ENCODE results near the gene SDK1.

Gene SDK1

DNA sequence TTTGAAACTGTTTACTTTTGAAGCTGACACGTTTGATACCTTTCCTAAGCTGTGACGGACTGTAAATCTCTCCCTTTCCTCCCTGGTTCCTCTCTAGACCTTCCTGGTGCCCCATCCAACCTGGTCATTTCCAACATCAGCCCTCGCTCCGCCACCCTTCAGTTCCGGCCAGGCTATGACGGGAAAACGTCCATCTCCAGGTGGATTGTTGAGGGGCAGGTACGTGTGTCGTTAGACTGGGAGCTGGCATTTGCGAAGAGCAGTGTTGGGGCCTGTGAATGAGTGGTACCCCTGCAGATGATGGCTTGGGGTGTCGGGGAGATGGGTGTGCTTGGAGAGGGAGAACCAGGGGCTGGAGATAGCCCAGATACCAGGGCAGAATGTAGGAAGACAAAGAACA, 778.3 kb downstream of the SDK1 start:
- DNase-seq (ENCODE audit: low spot score), result no peak
- TF ChIP-seq, protein P1, sequence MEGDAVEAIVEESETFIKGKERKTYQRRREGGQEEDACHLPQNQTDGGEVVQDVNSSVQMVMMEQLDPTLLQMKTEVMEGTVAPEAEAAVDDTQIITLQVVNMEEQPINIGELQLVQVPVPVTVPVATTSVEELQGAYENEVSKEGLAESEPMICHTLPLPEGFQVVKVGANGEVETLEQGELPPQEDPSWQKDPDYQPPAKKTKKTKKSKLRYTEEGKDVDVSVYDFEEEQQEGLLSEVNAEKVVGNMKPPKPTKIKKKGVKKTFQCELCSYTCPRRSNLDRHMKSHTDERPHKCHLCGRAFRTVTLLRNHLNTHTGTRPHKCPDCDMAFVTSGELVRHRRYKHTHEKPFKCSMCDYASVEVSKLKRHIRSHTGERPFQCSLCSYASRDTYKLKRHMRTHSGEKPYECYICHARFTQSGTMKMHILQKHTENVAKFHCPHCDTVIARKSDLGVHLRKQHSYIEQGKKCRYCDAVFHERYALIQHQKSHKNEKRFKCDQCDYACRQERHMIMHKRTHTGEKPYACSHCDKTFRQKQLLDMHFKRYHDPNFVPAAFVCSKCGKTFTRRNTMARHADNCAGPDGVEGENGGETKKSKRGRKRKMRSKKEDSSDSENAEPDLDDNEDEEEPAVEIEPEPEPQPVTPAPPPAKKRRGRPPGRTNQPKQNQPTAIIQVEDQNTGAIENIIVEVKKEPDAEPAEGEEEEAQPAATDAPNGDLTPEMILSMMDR (IDR thresholded peaks at IDR 0.05; ENCODE audit: extremely low read depth, missing control alignments), result no peak

DNA sequence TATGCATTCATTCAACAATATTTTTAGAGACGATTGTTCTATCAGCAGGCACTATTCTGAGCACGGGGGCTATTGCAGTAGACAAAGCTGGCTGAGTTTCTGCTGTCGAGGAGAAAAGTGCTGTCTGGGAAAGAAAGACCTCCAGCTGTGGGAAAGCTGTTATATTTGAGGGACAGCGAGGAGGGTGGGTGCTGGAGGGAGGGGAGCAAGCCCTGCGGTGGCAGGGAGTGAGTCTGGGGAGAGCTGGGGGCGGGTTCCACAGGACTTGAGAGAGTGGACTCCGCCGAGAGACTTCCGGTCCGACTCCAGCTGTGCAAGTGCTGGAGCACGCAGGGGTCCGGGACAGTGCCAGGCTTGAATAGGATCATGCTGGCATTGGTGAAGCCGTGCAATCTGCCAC, 778.9 kb downstream of the SDK1 start:
- TF ChIP-seq, protein P1 (IDR thresholded peaks at IDR 0.05; ENCODE audit: extremely low read depth, missing control alignments), result no peak
- DNase-seq (ENCODE audit: low spot score), result no peak

DNA sequence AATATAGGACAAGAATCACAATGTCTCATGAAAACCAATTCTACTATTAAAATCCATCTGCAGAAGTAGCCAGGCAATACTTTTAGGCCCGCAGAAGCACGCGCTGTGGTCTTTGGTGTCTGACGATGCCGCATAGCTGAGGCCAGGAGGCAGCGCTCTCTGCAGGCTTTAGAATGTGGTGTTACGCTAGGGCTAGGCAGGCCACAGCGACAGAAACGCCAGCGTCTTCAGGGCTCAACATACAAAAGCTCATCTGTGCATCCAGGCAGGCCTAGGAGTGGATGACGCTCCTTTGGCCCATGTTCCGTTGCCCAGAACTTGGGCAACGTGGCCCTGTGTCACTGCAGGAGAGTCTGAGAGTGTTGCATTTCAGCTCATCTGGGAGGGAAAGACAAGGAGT, 779.9 kb downstream of the SDK1 start:
- TF ChIP-seq, protein P1 (IDR thresholded peaks at IDR 0.05; ENCODE audit: extremely low read depth, missing control alignments), result no peak
- DNase-seq (ENCODE audit: low spot score), result no peak

DNA sequence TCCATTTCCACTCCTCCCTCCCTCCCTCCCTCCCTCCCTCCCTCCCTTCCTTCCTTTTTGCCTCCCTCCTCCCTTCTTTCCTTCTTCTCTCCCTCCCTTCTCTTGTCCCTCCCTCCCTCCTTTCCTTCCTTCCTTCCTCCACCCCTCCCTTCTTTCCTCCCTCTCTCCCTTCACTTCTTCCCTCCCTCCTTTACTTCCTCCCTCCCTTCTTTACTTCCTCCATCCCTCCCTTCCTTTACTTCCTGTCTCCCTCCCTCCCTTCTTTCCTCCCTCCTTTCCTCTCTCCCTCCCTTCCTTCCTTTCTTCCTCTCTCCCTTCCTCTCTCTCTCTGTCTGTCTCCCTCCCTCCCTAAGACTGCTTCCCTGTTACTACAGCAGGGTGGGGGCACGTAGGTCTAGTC, 782.5 kb downstream of the SDK1 start:
- DNase-seq (ENCODE audit: low spot score), result no peak
- TF ChIP-seq, protein P1 (IDR thresholded peaks at IDR 0.05; ENCODE audit: extremely low read depth, missing control alignments), result no peak

DNA sequence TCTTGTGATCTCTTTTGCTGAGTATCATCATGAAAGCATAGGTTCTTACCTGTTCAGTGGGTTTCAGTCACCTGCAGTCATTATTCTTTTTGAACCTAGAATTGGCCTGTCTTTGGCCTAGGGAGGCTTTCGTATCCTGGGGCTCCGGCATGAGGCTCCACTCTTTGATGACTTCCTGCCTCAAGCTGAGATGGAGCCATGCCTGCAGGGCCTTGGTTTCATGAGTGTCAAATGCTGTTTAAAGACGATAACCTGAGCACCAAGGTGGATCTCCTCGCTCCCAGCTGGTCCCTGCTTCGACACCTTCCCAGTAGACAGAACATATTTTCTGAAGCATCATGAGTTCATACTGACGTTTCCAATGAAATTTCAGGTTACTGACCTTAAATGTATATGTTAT, 783.2 kb downstream of the SDK1 start:
- TF ChIP-seq, protein P1 (IDR thresholded peaks at IDR 0.05; ENCODE audit: extremely low read depth, missing control alignments), result no peak

DNA sequence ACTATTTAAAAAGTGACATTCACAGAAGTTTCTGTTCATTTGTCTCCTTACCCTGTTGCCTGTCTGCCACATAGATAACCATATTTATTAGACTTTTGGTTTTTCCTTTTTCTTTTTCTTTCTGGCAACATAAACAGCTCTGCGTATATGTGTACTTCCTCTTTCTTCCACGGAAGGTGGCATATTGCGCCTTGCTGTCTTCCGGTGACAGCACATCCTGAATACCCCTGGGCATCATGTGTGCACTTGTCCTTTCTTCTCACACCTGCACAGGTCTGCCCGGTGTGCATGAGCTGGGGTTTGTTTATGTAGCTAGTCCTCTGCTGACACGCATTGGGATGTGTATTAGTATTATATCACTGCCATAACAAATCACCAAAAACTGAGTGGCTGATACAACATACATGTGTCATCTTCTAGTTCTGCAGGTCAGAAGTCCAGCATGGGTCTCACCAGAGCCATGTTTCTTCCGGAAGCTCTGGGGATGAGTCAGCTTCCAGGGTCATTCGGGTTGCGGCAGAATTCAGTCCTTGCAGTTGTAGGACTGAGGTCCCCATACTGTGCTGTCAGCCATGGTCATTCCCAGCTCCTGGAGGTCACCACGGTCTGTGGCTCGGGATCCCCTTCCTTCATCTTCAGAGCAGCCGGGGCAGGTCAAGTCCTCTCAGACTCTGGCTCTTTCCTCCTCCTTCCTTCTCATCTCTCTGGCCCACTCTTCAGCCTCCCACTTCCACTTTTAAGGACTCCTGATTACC, 785.1 kb downstream of the SDK1 start:
- TF ChIP-seq, protein P1 (IDR thresholded peaks at IDR 0.05; ENCODE audit: extremely low read depth, missing control alignments), result no peak
- no peak for DNase-seq (ENCODE audit: low spot score)

More for the DNA sequence above, 783.2 kb downstream of the SDK1 start:
- no peak for DNase-seq (ENCODE audit: low spot score)

DNA sequence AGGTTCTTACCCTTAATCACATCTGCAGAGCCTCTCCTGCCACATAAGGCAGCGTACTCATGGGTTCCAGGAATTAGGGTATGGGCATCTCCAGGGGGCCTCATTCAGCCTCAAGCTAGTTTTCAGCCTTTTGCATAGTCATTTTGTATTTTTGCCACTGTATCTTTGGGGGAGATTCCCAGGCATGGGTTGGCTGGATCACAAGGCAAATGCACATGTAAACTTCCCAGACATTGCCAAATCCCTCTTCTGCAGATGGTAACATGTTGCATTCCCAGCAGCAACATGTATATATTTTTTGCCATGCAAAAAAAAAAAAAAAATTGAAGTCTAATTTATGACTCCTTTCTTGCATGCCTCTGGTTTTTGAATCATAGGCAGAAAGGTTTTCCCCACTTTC, 785.7 kb downstream of the SDK1 start:
- TF ChIP-seq, protein P1 (IDR thresholded peaks at IDR 0.05; ENCODE audit: extremely low read depth, missing control alignments), result no peak
- no peak for DNase-seq (ENCODE audit: low spot score)

All from GM20000 (cell line).